GM18526 (cell line): ENCODE measurements around the gene PATZ1.

Source experiments
- POLR2A ChIP-seq: IDR thresholded peaks from 3 replicates; pipeline ENCODE4 v1.6.1; 2011; ENCODE audit not compliant: insufficient read length; ENCODE audit errors: extremely low read depth

The PATZ1 gene

GRCh38 chr22:31295831-31296657 lies 50.1 kb downstream of the PATZ1 start:
- TF ChIP-seq POLR2A, result no peak

- TF ChIP-seq POLR2A, result no peak
These were observed 50.8 kb downstream of the PATZ1 start for GRCh38 chr22:31295360-31295759.

GRCh38 chr22:31292236-31292989 lies 53.7 kb downstream of the PATZ1 start, which contains the start of gene PIK3IP1:
Gene PIK3IP1 (minus strand): TSS chr22:31292488. CDS start chr22:31292344, 144 bp downstream.
- TF ChIP-seq POLR2A, result no peak

GRCh38 chr22:31291481-31292235 lies 54.5 kb downstream of the PATZ1 start:
- TF ChIP-seq POLR2A, result no peak

GRCh38 chr22:31290494-31291471 lies 55.4 kb downstream of the PATZ1 start:
- TF ChIP-seq POLR2A, result peak; percentile 46

- no peak for TF ChIP-seq POLR2A
These were observed 56.8 kb downstream of the PATZ1 start for GRCh38 chr22:31289344-31289743.

- TF ChIP-seq POLR2A, result no peak
These were observed 57.5 kb downstream of the PATZ1 start for GRCh38 chr22:31288496-31289240.

- no peak for TF ChIP-seq POLR2A
These were observed 58.2 kb downstream of the PATZ1 start for GRCh38 chr22:31287818-31288495.

- TF ChIP-seq POLR2A, result no peak
These were observed 59.5 kb downstream of the PATZ1 start for GRCh38 chr22:31286360-31287255.

- no peak for TF ChIP-seq POLR2A
These were observed 61.6 kb downstream of the PATZ1 start for GRCh38 chr22:31284281-31285155.
